Left ventricle myocardium inferior (tissue), 1 donor: ENCODE measurements around the gene ARHGAP10. TPM values are rescaled to one million over a fixed set of nuclear protein-coding genes. Genes with fewer than 3 reads are reported as not detected.

Experiments used
- DNase-seq: peaks from one replicate; pipeline ENCODE4 v3.0.0-alpha.2; 2020
- H3K27ac ChIP-seq: fragments of 200-600 bp; replicated peaks from 2 replicates; pipeline ENCODE4 v1.8.0; 2021
- H3K27me3 ChIP-seq: fragments of 200-600 bp; 2 replicates; pipeline ENCODE4 v1.8.0; 2021; ENCODE audit warnings: low read depth
- H3K36me3 ChIP-seq: fragments of 200-600 bp; 2 replicates; pipeline ENCODE4 v1.8.0; 2021
- H3K4me1 ChIP-seq: fragments of 200-600 bp; 2 replicates; pipeline ENCODE4 v1.8.0; 2021
- H3K4me3 ChIP-seq: fragments of 200-600 bp; 2 replicates; pipeline ENCODE4 v1.8.0; 2021; ENCODE audit warnings: mild to moderate bottlenecking, moderate library complexity
- H3K9me3 ChIP-seq: fragments of 200-600 bp; replicated peaks from 2 replicates; pipeline ENCODE4 v1.8.0; 2021
- intact Hi-C: fragments of 100-400 bp; cut with micrococcal nuclease; formaldehyde crosslinking; loops from one replicate; pipeline ENCODE4 v1.11.0; 2022
- total RNA-seq: library from RNA; stranded (reverse); fragmentation: NEBNext Ultra II Directional; extraction: Animal tissue kit (Norgen Biotek cat#: 25700); gene quantifications from one replicate; pipeline ENCODE4 v1.2.1, GENCODE V29; 2021
- TF ChIP-seq, protein P1 (sequence below): fragments of 200-600 bp; IDR thresholded peaks from 2 replicates; pipeline ENCODE4 v1.8.0; 2021; ENCODE audit warnings: antibody characterized with exemption, mild to moderate bottlenecking, borderline replicate concordance
- donor health status: DM: no; HTN: yes; CAD: no; lungs with severe emphysema.

ARHGAP10 gene
- total RNA-seq, 1 donor from 2014 or later: 59.7 TPM

DNA sequence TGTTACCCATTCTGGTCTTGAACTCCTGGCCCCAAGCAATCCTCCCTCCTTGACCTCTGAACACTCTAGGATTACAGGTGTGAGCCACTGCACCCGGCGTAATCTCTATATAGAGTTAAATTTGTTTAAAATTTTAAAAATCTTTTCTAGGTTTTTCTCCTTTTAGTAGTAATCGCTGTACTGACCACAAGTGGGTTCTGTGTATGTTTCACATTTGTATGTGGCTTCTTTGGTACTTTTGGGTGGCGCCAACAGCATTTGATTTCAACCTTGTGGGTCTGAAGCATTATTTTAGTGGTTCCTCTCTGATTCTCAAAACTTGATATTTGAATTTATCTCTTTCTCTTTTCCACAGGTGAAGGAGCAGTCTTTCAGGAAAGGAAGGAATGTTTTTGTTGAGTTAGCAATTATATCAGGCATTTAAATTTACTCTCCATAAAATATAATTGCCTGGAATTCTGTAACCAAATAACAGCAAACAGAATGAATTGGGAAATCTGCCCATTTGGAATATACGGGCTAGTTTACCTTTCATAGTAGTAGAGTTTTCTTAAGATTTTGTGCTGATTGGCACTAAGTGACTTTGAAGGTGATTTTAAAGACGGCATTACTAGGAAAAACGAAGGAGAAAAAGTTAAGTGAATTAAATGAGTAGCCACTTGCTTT is 29.5 kb downstream of the ARHGAP10 start:
- Histone ChIP-seq H3K27me3 (no peaks in the 10 kb centered on the region), H3K4me3 (no peak overlapping the region), H3K27ac (peak overlapping the region; percentile 47), H3K9me3 (no peaks in the 10 kb centered on the region), H3K36me3 (no peaks in the 10 kb centered on the region), H3K4me1 (peaks cover 48% of the 10 kb centered on the region)
- intact Hi-C loops: no loop called here
- no peak for DNase-seq
- TF ChIP-seq, protein P1, sequence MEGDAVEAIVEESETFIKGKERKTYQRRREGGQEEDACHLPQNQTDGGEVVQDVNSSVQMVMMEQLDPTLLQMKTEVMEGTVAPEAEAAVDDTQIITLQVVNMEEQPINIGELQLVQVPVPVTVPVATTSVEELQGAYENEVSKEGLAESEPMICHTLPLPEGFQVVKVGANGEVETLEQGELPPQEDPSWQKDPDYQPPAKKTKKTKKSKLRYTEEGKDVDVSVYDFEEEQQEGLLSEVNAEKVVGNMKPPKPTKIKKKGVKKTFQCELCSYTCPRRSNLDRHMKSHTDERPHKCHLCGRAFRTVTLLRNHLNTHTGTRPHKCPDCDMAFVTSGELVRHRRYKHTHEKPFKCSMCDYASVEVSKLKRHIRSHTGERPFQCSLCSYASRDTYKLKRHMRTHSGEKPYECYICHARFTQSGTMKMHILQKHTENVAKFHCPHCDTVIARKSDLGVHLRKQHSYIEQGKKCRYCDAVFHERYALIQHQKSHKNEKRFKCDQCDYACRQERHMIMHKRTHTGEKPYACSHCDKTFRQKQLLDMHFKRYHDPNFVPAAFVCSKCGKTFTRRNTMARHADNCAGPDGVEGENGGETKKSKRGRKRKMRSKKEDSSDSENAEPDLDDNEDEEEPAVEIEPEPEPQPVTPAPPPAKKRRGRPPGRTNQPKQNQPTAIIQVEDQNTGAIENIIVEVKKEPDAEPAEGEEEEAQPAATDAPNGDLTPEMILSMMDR: no peak

- no peak overlapping the region for H3K4me3 ChIP-seq
- DNase-seq: no peak
- H3K4me1 ChIP-seq: peaks cover 51% of the 10 kb centered on the region
- intact Hi-C loops: no loop called here
- no peaks in the 10 kb centered on the region for H3K27me3 ChIP-seq
- H3K36me3 ChIP-seq: no peaks in the 10 kb centered on the region
- TF ChIP-seq, protein P1: no peak
- no peak overlapping the region for H3K27ac ChIP-seq
- no peaks in the 10 kb centered on the region for H3K9me3 ChIP-seq
Measured at GRCh38 chr4:147764337-147764736, 32.4 kb downstream of the ARHGAP10 start.

- DNase-seq: no peak
- intact Hi-C loops: no loop called here
- H3K27me3 ChIP-seq: no peaks in the 10 kb centered on the region
- H3K4me1 ChIP-seq: peaks cover 51% of the 10 kb centered on the region
- TF ChIP-seq, protein P1: no peak
- H3K4me3 ChIP-seq: no peak overlapping the region
- H3K27ac ChIP-seq: no peak overlapping the region
- H3K36me3 ChIP-seq: no peaks in the 10 kb centered on the region
- H3K9me3 ChIP-seq: no peaks in the 10 kb centered on the region
Measured at GRCh38 chr4:147765121-147765529, 33.2 kb downstream of the ARHGAP10 start.

GRCh38 chr4:147768113-147768512 is 36.2 kb downstream of the ARHGAP10 start:
- peaks cover 56% of the 10 kb centered on the region for H3K4me1 ChIP-seq
- no peak for DNase-seq
- H3K9me3 ChIP-seq: no peaks in the 10 kb centered on the region
- no peaks in the 10 kb centered on the region for H3K36me3 ChIP-seq
- TF ChIP-seq, protein P1: no peak
- H3K27me3 ChIP-seq: no peaks in the 10 kb centered on the region
- H3K4me3 ChIP-seq: no peak overlapping the region
- H3K27ac ChIP-seq: no peak overlapping the region
- intact Hi-C loops: no loop called here

GRCh38 chr4:147769386-147769785 is 37.5 kb downstream of the ARHGAP10 start:
- TF ChIP-seq, protein P1: no peak
- Histone ChIP-seq H3K4me3 (no peak overlapping the region), H3K27ac (peak overlapping the region; percentile 84), H3K36me3 (no peaks in the 10 kb centered on the region), H3K9me3 (no peaks in the 10 kb centered on the region), H3K4me1 (peaks cover 69% of the 10 kb centered on the region), H3K27me3 (no peaks in the 10 kb centered on the region)
- intact Hi-C loops: no loop called here
- no peak for DNase-seq
